CD14-positive monocyte (primary cell): ENCODE results near the gene GNPTG. TPM values are rescaled to one million over a fixed set of nuclear protein-coding genes. Genes with fewer than 3 reads are reported as not detected.

Experiments used
- DNase-seq, 3 donors: peaks; one replicate each; pipeline ENCODE4 v3.0.0-alpha.2; 2011 to 2022
- H2AFZ ChIP-seq: 2 replicates; pipeline ENCODE4 v1.6.0; 2012; ENCODE audit warnings: mild to moderate bottlenecking, low read depth, low read length, inconsistent platforms; ENCODE audit not compliant: insufficient read depth, poor library complexity, severe bottlenecking
- H3K27ac ChIP-seq, 2 donors: 1 replicate in 1 of 2; 2 replicates in 1 of 2; pipeline ENCODE4 v1.5.1; 2012 to 2013; ENCODE audit warnings: low read length in 2 of 2, control low read depth in 1 of 2, inconsistent platforms in 1 of 2, low read depth in 1 of 2, mild to moderate bottlenecking in 1 of 2
- H3K27me3 ChIP-seq, 2 donors: one replicate each; pipeline versions ENCODE4 v1.6.0 to v1.6.1; 2011 to 2013; ENCODE audit warnings: low read length in 2 of 2; ENCODE audit not compliant: control insufficient read depth in 2 of 2, insufficient read depth in 2 of 2
- H3K36me3 ChIP-seq, 2 donors: replicated peaks in 1 of 2; 1 replicate in 1 of 2; 2 replicates in 1 of 2; pipeline versions ENCODE4 v1.5.1 to v1.6.1; 2012 to 2013; ENCODE audit warnings: low read length in 2 of 2, control low read depth in 1 of 2, inconsistent platforms in 1 of 2, mild to moderate bottlenecking in 1 of 2; ENCODE audit not compliant: insufficient read depth in 2 of 2, control insufficient read depth in 1 of 2
- H3K4me1 ChIP-seq, 2 donors: 1 replicate in 1 of 2; 2 replicates in 1 of 2; pipeline versions ENCODE4 v1.5.1 to v1.6.1; 2012 to 2013; ENCODE audit warnings: low read length in 2 of 2, control low read depth in 1 of 2, inconsistent platforms in 1 of 2, mild to moderate bottlenecking in 1 of 2, moderate library complexity in 1 of 2; ENCODE audit not compliant: insufficient read depth in 2 of 2, control insufficient read depth in 1 of 2
- H3K4me2 ChIP-seq: replicated peaks from 2 replicates; pipeline ENCODE3; 2012; ENCODE audit warnings: low read length, moderate library complexity, mild to moderate bottlenecking; ENCODE audit not compliant: poor library complexity, severe bottlenecking; ENCODE audit errors: extremely low read depth
- H3K4me3 ChIP-seq, 3 experiments: fragments of 200-600 bp in 1 of 3; sonication (generic) in 1 of 3; replicated peaks in 1 of 3; 1 replicate in 2 of 3; 2 replicates in 1 of 3; pipeline ENCODE4 v1.5.1; 2011 to 2013; ENCODE audit warnings: low read length in 3 of 3, mild to moderate bottlenecking in 3 of 3, control low read depth in 2 of 3, low read depth in 2 of 3, inconsistent platforms in 1 of 3, moderate library complexity in 1 of 3
- H3K79me2 ChIP-seq: 2 replicates; pipeline ENCODE4 v1.6.0; 2012; ENCODE audit warnings: mild to moderate bottlenecking, control low read depth, inconsistent platforms, low read length, moderate library complexity; ENCODE audit not compliant: insufficient read depth
- H3K9ac ChIP-seq: 2 replicates; pipeline ENCODE4 v1.6.0; 2017; ENCODE audit warnings: low read length, mild to moderate bottlenecking; ENCODE audit not compliant: insufficient read depth, poor library complexity, severe bottlenecking
- H3K9me3 ChIP-seq, 2 donors: replicated peaks in 1 of 2; 1 replicate in 1 of 2; 2 replicates in 1 of 2; pipeline versions ENCODE4 v1.5.1 to v1.6.1; 2012 to 2013; ENCODE audit warnings: low read length in 2 of 2, control low read depth in 1 of 2; ENCODE audit not compliant: control insufficient read depth in 1 of 2, insufficient read depth in 1 of 2
- H4K20me1 ChIP-seq: 2 replicates; pipeline ENCODE4 v1.6.0; 2012; ENCODE audit warnings: mild to moderate bottlenecking, low read length, control low read depth, moderate library complexity; ENCODE audit not compliant: insufficient read depth
- H3K27ac Mint-ChIP-seq, 7 donors: one replicate each; pipeline ENCODE4 v1.8.0; 2020; ENCODE audit warnings: mild to moderate bottlenecking in 7 of 7, mixed read lengths in 7 of 7, moderate library complexity in 6 of 7, inconsistent platforms in 2 of 7
- H3K27me3 Mint-ChIP-seq, 3 donors: one replicate each; pipeline ENCODE4 v1.8.0; 2021 to 2022; ENCODE audit warnings: low read depth in 3 of 3, mild to moderate bottlenecking in 3 of 3, mixed read lengths in 3 of 3, moderate library complexity in 3 of 3, inconsistent platforms in 1 of 3
- H3K36me3 Mint-ChIP-seq, 2 donors: one replicate each; pipeline ENCODE4 v1.8.0; 2020; ENCODE audit warnings: mixed read lengths in 2 of 2, inconsistent platforms in 1 of 2, mild to moderate bottlenecking in 1 of 2
- H3K4me1 Mint-ChIP-seq: one replicate; pipeline ENCODE4 v1.8.0; 2020; ENCODE audit warnings: mild to moderate bottlenecking, mixed read lengths
- H3K4me3 Mint-ChIP-seq, 2 donors: one replicate each; pipeline ENCODE4 v1.8.0; 2020; ENCODE audit warnings: mild to moderate bottlenecking in 2 of 2, mixed read lengths in 2 of 2, moderate library complexity in 1 of 2
- H3K9me3 Mint-ChIP-seq, 7 donors: one replicate each; pipeline ENCODE4 v1.8.0; 2020 to 2022; ENCODE audit warnings: mixed read lengths in 7 of 7, mild to moderate bottlenecking in 6 of 7, moderate library complexity in 6 of 7, inconsistent platforms in 2 of 7
- CTCF ChIP-seq: fragments of 200-600 bp; IDR thresholded peaks from one replicate; pipeline ENCODE4 v1.8.0; 2022; ENCODE audit warnings: antibody characterized with exemption, mild to moderate bottlenecking
- WGBS: methylation state at CpG from one replicate; pipeline ENCODE4 v1.1.5; 2013; ENCODE audit warnings: missing lambda C conversion rate; ENCODE audit not compliant: insufficient coverage; 5-methylcytosine and 5-hydroxymethylcytosine counted together
- intact Hi-C, 2 donors: fragments of 100-400 bp; cut with micrococcal nuclease; formaldehyde crosslinking; loops; one replicate each; pipeline versions ENCODE4 v1.15.0 to v1.15.1; 2023
- polyA plus RNA-seq, 3 donors: library from polyadenylated mRNA; depleted of rRNA in 1 of 3; unstranded in 2 of 3; stranded (reverse) in 1 of 3; fragments of 300-500 nt in 2 of 3; fragments of >200 nt in 1 of 3; fragmentation: Illumina TruSeq in 2 of 3; gene quantifications; 1 replicate in 2 of 3; 2 replicates in 1 of 3; pipeline ENCODE4 v1.2.3, GENCODE V29; 2012 to 2021

Gene GNPTG
- polyA plus RNA-seq, 3 donors = 74.7 to 130 (median 82.5) TPM

- Histone ChIP-seq H3K9ac (no peak overlapping the region), H3K79me2 (peaks cover 39% of the 10 kb centered on the region), H3K27me3 (no peaks in the 10 kb centered on the region), H3K9me3 (no peaks in the 10 kb centered on the region), H3K36me3 (peaks cover 18% of the 10 kb centered on the region in 2 donors), H2AFZ (no peak overlapping the region), H3K4me3 (no peak overlapping the region), H3K27ac (no peak overlapping the region), H3K4me1 (peaks cover 21 to 32% of the 10 kb centered on the region in 2 donors), H4K20me1 (peaks cover 36% of the 10 kb centered on the region), H3K4me2 (no peak overlapping the region)
- 94% methylated on average over 13 of the region's 16 CpGs for WGBS
- Mint-ChIP-seq H3K4me1 (peaks cover 32% of the 10 kb centered on the region), H3K9me3 (peaks cover 0 to 3% (median 0%) of the 10 kb centered on the region in 7 donors), H3K4me3 (no peak overlapping the region), H3K36me3 (peaks cover 16 to 32% of the 10 kb centered on the region in 2 donors), H3K27me3 (peaks cover 0 to 2% (median 0%) of the 10 kb centered on the region in 3 donors), H3K27ac (no peak overlapping the region)
- intact Hi-C loops = loop anchor here in 1 of 2 donors (5.0 kb wide), 1 partner anchor 37 kb away; no protein-coding TSS in a partner anchor
- no peak for TF ChIP-seq CTCF
- no peak for DNase-seq
These were observed 2.4 kb upstream of the GNPTG start for GRCh38 chr16:1349351-1349750.

GRCh38 chr16:1349951-1350350, 1.8 kb upstream of the GNPTG start:
- intact Hi-C loops = loop anchor here (5.0 to 10.0 kb wide), 2 partner anchors 38 to 65 kb away; partner anchors contain the start of gene UNKL (in 1 of the 2)
- Histone ChIP-seq H3K36me3 (peaks cover 18% of the 10 kb centered on the region in 2 donors), H4K20me1 (peaks cover 42% of the 10 kb centered on the region), H3K9me3 (no peaks in the 10 kb centered on the region), H3K4me2 (no peak overlapping the region), H3K27ac (no peak overlapping the region), H2AFZ (no peak overlapping the region), H3K4me3 (no peak overlapping the region), H3K9ac (no peak overlapping the region), H3K79me2 (peaks cover 45% of the 10 kb centered on the region), H3K4me1 (peaks cover 21 to 32% of the 10 kb centered on the region in 2 donors), H3K27me3 (no peaks in the 10 kb centered on the region)
- H3K36me3 Mint-ChIP-seq = peaks cover 16 to 32% of the 10 kb centered on the region in 2 donors
- no peak overlapping the region for H3K4me3 Mint-ChIP-seq
- H3K4me1 Mint-ChIP-seq = peaks cover 32% of the 10 kb centered on the region
- WGBS = 92% methylated on average over 17 of the region's 17 CpGs
- no peak for DNase-seq
- H3K27ac Mint-ChIP-seq = peak overlapping the region in 3 of 7 donors; percentile 42 to 75 (median 71)
- no peaks in the 10 kb centered on the region for H3K27me3 Mint-ChIP-seq
- H3K9me3 Mint-ChIP-seq = peaks cover 0 to 3% (median 0%) of the 10 kb centered on the region in 7 donors
- TF ChIP-seq CTCF = no peak
